Bronchial epithelial cell (primary cell): ENCODE results near the gene FAM163B. TPM values are rescaled to one million over a fixed set of nuclear protein-coding genes. Genes with fewer than 3 reads are reported as not detected.

Experiments
- DNase-seq: peaks from one replicate; pipeline ENCODE4 v3.0.0-alpha.2; 2010; ENCODE audit warnings: low read depth
- FAIRE-seq: peaks from 2 replicates; lab custom pipeline; 2011; peaks lifted over from hg19 to GRCh38; lab: Jason Lieb, UNC
- H3K27me3 ChIP-seq: 2 replicates; pipeline ENCODE4 v1.5.1; 2011; ENCODE audit warnings: low read length; ENCODE audit not compliant: control insufficient read depth, insufficient read depth
- H3K36me3 ChIP-seq: 2 replicates; pipeline ENCODE4 v1.5.1; 2011; ENCODE audit warnings: low read length; ENCODE audit not compliant: control insufficient read depth, insufficient read depth
- H3K4me3 ChIP-seq: 2 replicates; pipeline ENCODE4 v1.5.1; 2011; ENCODE audit warnings: mild to moderate bottlenecking, low read depth, low read length, control low read depth
- total RNA-seq: library from RNA; depleted of rRNA; stranded (reverse); fragments of >200 nt; gene quantifications from 2 replicates; pipeline ENCODE4 v1.2.1, GENCODE V29; 2014
- TF ChIP-seq, protein P1 (sequence below): IDR thresholded peaks from 2 replicates; pipeline ENCODE4 v1.5.1; 2011; ENCODE audit warnings: mild to moderate bottlenecking, moderate library complexity, low read length, control low read depth, inconsistent platforms; ENCODE audit not compliant: insufficient read depth, severe bottlenecking

FAM163B gene
- total RNA-seq, 1 donor from 2014 or later = not detected

DNA sequence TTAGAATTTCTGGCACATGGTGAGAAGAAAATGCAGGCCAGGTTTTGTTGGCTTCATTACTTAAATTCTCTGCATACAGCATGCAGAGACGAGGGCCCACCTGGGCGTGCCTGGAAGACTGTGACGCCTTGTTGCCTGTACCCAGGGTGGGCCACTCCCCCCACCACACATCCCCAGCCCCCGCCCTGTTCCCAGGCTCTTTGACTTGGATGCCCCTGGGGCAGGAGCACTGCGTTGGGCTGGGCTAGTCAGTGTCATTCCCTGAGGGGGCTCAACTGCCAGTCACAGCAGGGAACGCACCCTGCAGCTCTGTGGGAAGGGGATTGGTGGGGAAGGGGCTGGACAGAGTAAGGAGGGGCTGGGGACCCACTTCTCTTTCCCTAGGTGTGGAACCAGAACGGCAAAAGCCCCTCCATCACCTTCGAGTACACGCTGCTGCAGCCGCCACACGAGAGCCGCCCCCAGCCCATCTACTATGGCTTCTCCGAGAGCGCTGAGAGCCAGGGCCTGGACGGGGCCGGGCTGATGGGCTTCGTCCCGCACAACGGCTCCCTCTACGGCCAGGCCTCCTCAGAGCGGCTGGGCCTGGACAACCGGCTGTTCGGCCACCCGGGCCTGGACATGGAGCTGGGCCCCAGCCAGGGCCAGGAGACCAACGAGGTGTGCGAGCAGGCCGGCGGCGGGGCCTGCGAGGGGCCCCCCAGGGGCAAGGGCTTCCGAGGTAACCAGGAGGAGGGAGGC, 55.0 kb downstream of the FAM163B start:
- Histone ChIP-seq H3K27me3 (no peaks in the 10 kb centered on the region), H3K4me3 (no peak overlapping the region), H3K36me3 (no peaks in the 10 kb centered on the region)
- DNase-seq = no peak
- TF ChIP-seq, protein P1, sequence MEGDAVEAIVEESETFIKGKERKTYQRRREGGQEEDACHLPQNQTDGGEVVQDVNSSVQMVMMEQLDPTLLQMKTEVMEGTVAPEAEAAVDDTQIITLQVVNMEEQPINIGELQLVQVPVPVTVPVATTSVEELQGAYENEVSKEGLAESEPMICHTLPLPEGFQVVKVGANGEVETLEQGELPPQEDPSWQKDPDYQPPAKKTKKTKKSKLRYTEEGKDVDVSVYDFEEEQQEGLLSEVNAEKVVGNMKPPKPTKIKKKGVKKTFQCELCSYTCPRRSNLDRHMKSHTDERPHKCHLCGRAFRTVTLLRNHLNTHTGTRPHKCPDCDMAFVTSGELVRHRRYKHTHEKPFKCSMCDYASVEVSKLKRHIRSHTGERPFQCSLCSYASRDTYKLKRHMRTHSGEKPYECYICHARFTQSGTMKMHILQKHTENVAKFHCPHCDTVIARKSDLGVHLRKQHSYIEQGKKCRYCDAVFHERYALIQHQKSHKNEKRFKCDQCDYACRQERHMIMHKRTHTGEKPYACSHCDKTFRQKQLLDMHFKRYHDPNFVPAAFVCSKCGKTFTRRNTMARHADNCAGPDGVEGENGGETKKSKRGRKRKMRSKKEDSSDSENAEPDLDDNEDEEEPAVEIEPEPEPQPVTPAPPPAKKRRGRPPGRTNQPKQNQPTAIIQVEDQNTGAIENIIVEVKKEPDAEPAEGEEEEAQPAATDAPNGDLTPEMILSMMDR = no peak
- no peak for FAIRE-seq

DNA sequence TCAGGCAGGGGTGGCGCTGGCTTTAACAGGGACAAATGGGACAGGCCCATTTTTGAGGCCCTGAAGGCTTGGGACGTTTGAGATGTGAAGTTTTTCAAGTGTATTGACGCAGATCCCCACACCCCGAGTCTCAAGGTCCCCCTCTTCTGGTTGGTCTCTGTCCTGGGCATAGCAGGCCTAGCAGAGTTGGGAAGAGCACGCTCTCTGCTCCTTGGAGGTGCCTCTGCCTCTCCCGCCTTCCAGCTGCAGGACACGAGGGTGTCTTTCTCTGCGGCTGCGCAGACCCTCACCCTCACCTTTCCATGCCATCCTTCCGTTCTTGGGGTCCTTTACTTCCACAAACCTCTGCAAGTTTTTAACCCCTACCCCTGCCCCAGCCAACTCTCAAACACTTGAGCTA, 56.1 kb downstream of the FAM163B start:
- DNase-seq (no peak), FAIRE-seq (no peak)
- H3K36me3 ChIP-seq = no peaks in the 10 kb centered on the region
- H3K4me3 ChIP-seq = no peak overlapping the region
- TF ChIP-seq, protein P1 = no peak
- H3K27me3 ChIP-seq = no peaks in the 10 kb centered on the region

DNA sequence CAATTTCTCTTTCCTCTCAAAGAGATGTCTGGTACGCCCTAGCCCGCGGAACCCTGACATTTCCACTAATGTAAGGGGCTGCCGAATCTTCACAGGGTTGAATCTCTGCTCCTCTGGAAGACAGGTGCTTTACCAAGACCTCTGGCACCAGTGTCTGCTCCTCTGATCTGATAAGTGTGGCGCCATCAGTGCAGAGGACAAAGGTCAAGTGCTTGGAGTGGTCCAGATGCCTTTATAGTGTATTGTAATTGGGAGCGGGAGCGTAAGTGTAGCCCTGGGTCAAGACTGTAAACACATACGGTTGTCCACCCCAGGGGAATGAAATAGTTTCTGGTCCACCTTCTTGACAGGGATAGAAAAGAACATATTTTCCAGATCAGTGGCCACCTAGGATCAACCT, 57.0 kb downstream of the FAM163B start:
- TF ChIP-seq, protein P1 = no peak
- DNase-seq (no peak), FAIRE-seq (no peak)
- Histone ChIP-seq H3K27me3 (no peaks in the 10 kb centered on the region), H3K36me3 (no peaks in the 10 kb centered on the region), H3K4me3 (no peak overlapping the region)

DNA sequence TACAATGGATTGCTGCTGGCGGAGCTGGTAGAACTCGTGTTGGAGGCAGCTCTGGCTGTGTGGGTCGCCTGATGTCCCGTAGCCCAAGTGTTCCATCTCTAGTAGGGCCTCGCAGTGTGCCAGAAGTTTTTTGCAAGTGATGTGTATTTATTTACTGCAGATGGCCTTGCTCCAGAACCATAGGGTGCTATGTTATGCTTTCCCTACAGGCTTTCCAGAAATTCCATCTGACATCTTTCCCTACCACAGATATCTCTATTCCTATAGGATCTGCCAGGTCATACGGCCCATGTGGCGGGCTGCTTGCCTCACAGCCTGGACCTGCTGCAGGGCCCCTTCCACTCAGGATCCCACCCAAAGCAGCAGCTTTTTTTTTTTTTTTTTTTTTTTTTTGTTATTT, 57.7 kb downstream of the FAM163B start:
- H3K36me3 ChIP-seq = no peaks in the 10 kb centered on the region
- DNase-seq (no peak), FAIRE-seq (no peak)
- TF ChIP-seq, protein P1 = no peak
- no peaks in the 10 kb centered on the region for H3K27me3 ChIP-seq
- no peak overlapping the region for H3K4me3 ChIP-seq

DNA sequence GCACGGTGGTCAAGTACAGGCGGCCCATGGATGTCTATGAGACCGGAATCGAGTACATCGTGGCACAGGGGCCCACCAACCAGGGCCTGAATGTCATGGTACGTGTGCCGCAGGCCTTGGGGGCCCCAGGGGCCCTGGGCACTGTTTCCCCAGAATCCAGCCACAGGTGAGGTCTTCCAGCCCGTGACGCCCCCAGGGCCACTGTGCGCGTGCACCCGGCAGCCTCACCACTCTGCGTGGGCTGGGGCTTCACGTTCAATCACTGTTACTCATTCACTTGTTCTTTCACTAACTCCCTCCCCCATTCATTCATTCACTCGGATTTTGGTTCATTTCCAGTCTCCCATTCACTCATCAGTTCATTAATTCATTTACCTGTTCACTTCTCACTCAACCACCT, 62.1 kb downstream of the FAM163B start:
- TF ChIP-seq, protein P1 = no peak
- FAIRE-seq = no peak
- Histone ChIP-seq H3K36me3 (no peaks in the 10 kb centered on the region), H3K27me3 (peaks cover 1% of the 10 kb centered on the region), H3K4me3 (no peak overlapping the region)
- DNase-seq = no peak

DNA sequence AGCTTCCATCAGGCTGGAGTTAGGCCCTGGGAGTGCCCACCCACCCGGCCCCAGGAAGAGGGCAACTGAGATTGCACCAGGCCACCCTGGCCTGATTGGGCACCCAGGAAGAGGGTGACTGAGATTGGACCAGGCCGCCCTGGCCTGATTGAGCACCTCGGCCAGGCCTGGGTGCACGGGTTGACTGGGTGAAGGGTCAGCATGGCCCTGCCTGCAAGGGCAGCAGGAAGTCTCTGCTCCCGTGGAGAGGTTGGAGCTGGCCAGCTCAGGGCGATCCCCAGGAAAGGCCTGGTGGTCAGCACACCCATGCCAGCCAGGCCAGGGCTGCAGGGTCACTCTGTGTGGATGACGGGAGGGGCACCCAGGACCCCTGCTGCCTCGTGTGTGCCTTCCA, 62.9 kb downstream of the FAM163B start:
- Histone ChIP-seq H3K27me3 (peaks cover 1% of the 10 kb centered on the region), H3K4me3 (no peak overlapping the region), H3K36me3 (no peaks in the 10 kb centered on the region)
- no peak for DNase-seq
- no peak for FAIRE-seq
- TF ChIP-seq, protein P1 = no peak
